Measurements from ENCODE around the gene CDH23.

The CDH23 gene

GRCh38 chr10:71590781-71591350 is 194.1 kb downstream of the CDH23 start:
- H3K4me3 ChIP-seq (ENCODE audit: low read depth, low read length) = no peak overlapping the region
- DNase-seq (ENCODE audit: low read depth) = no peak
- no peak for TF ChIP-seq CTCF (conservative IDR thresholded peaks at IDR 0.05; ENCODE audit: low read depth, low read length)

GRCh38 chr10:71594934-71595571 is 198.3 kb downstream of the CDH23 start:
- DNase-seq (ENCODE audit: low read depth) = no peak

GRCh38 chr10:71595649-71596048 is 198.9 kb downstream of the CDH23 start:
- no peak for TF ChIP-seq CTCF (conservative IDR thresholded peaks at IDR 0.05; ENCODE audit: low read depth, low read length)
- no peak for DNase-seq (ENCODE audit: low read depth)
- H3K4me3 ChIP-seq (ENCODE audit: low read depth, low read length) = no peak overlapping the region

More at GRCh38 chr10:71594934-71595571, 198.3 kb downstream of the CDH23 start:
- H3K4me3 ChIP-seq (ENCODE audit: low read depth, low read length) = no peak overlapping the region
- no peak for TF ChIP-seq CTCF (conservative IDR thresholded peaks at IDR 0.05; ENCODE audit: low read depth, low read length)

GRCh38 chr10:71596127-71596526 is 199.4 kb downstream of the CDH23 start:
- no peak for DNase-seq (ENCODE audit: low read depth)
- TF ChIP-seq CTCF (conservative IDR thresholded peaks at IDR 0.05; ENCODE audit: low read depth, low read length) = no peak
- no peak overlapping the region for H3K4me3 ChIP-seq (ENCODE audit: low read depth, low read length)

- no peak for TF ChIP-seq CTCF (conservative IDR thresholded peaks at IDR 0.05; ENCODE audit: low read depth, low read length)
- DNase-seq (ENCODE audit: low read depth) = no peak
- H3K4me3 ChIP-seq (ENCODE audit: low read depth, low read length) = no peak overlapping the region
Measured at GRCh38 chr10:71596759-71597158, 200.0 kb downstream of the CDH23 start.

GRCh38 chr10:71597821-71598498 is 201.2 kb downstream of the CDH23 start:
- no peak overlapping the region for H3K4me3 ChIP-seq (ENCODE audit: low read depth, low read length)
- TF ChIP-seq CTCF (conservative IDR thresholded peaks at IDR 0.05; ENCODE audit: low read depth, low read length) = no peak

More at GRCh38 chr10:71597821-71598498, 201.2 kb downstream of the CDH23 start:
- DNase-seq (ENCODE audit: low read depth) = peak; percentile 64

Measured in choroid plexus epithelial cell (primary cell).